DMS153 treated with DMSO at 0.1 percent for 48 hours (cell line): ENCODE data around the gene CEP70.
"Not testable (repeated sequence)": the region's sequence is repeated elsewhere in the genome, so short reads cannot be mapped to it uniquely, and the experiment has no call there.

Source experiments
- DNase-seq: peaks from one replicate; lab custom pipeline; 2025; ENCODE audit not compliant: unreplicated experiment; lab: John Stamatoyannopoulos, UW

Gene CEP70

GRCh38 chr3:138593488-138594149, 441 bp downstream of the CEP70 start:
- no peak for DNase-seq

DNA sequence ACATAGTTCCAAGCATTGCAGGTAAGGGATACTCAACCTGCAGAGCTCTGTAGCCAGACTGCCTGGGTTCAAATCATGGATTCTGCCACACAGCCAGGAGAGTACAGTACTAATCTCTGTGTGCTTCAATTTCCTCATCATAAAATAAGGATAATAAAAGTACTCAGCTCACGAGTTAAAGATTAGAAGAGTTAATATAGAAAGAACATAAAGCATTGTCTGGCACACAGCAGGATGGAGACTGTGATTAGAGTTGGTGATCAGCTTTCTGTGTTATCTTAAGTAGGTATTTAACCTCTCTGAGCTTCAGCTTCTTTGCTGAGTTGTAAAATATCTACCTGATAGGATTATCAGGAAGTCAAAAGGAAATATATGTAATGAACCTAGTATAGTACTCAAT, 2.7 kb downstream of the CEP70 start:
- no peak for DNase-seq

DNA sequence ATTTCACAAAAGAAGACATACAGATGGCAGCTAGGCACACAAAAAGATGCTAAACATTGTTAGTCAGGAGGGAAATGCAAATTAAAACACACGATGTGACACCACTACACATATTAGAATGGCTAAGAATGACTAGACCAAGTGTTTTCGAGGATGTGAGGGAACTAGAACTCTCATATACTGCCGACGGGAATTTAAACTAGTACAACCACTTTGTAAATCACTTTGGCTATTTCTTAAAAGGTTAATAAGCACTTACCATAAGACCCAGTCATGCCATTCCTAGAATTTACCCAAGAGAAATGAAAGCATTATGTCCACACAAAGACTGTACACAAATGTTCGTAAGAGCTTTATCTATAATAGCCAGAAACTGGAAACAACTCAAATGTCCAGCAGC, 5.6 kb downstream of the CEP70 start:
- no peak for DNase-seq

DNA sequence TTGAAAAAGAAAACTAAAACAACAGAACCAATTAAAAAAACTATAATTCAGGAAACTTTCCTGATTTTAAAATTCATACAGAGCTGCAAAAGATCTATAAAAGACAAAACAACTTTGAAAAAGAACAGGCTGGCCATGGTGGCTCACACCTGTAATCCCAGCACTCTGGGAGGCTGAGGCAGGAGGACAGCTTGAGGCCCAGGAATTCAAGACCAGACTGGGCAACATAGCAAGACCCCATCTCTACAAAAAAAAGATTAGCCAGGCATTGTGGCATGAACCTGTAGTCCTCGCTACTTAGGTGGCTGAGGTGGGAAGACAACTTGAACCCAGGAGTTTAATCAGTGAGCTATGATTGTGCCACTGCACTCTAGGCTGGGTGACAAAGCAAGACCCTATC, 6.7 kb downstream of the CEP70 start:
- no peak for DNase-seq

GRCh38 chr3:138578961-138579574, 15.0 kb downstream of the CEP70 start:
- no peak for DNase-seq

- DNase-seq, result no peak
Observed at GRCh38 chr3:138578141-138578540, 15.9 kb downstream of the CEP70 start.

DNA sequence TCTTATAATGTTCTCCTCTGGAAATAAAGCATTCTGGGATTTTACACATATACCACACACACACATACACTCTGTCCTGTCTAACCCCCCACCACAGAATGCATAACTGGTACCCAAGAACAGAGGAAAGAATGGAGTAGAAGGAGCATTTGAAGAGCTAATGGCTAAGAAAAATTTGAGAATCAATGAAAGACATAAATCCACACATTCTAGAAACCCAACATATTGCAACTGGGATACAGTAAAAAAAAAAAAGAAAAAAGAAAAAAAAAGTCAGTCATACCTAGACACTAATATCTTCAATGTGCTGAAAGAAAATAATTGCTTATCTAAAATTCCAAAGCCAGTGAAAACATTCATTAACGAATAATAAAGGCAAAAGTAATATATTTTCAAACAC, 20.9 kb downstream of the CEP70 start:
- DNase-seq, result no peak

DNA sequence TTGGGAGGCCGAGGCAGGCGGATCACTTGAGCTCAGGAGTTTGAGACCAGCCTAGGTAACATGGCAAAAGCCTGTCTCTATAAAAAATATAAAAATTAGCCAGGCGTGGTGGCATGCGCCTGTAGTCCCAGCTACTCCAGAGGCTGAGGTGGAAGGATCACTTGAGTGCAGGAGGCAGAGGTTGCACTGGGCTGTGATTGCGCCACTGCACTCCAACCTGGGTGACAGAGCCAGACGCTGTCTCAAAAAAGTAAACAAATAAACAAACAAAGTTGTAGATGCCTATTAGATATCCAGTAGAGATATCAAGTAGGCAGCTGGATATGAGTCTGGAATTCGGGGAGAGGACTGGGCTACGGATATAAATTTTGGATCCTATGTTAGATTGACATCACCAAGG, 24.4 kb downstream of the CEP70 start:
- not testable (repeated sequence) for DNase-seq

- DNase-seq, result no peak
Observed at GRCh38 chr3:138569090-138569489, 25.0 kb downstream of the CEP70 start.

DNA sequence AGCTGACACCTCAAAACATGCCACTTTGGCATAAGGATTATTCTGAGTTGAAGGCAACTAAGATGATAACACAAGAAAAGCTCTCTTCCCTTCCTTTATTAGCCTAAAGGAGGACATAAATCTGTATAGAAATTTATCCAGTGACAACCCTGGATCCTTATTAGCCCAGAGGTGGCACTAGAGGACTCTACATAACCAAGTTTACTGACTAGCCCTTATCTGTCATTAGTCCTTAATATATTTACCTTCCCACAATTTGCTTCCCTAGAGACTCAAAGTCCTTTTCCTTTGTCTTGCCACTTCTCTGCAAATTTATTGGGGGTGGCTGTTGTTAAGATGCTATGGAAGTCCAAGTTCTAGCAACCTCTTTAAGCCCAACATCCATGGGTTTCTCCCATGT, 26.7 kb downstream of the CEP70 start:
- no peak for DNase-seq

GRCh38 chr3:138566293-138566692, 27.8 kb downstream of the CEP70 start:
- not testable (repeated sequence) for DNase-seq

- DNase-seq, result not testable (repeated sequence)
Observed at GRCh38 chr3:138562902-138563301, 31.2 kb downstream of the CEP70 start.

- DNase-seq, result no peak
Observed at GRCh38 chr3:138560501-138560900, 33.6 kb downstream of the CEP70 start.

GRCh38 chr3:138559134-138559533, 34.9 kb downstream of the CEP70 start:
- no peak for DNase-seq

- not testable (repeated sequence) for DNase-seq
Observed at GRCh38 chr3:138554775-138555174, 39.3 kb downstream of the CEP70 start.

DNA sequence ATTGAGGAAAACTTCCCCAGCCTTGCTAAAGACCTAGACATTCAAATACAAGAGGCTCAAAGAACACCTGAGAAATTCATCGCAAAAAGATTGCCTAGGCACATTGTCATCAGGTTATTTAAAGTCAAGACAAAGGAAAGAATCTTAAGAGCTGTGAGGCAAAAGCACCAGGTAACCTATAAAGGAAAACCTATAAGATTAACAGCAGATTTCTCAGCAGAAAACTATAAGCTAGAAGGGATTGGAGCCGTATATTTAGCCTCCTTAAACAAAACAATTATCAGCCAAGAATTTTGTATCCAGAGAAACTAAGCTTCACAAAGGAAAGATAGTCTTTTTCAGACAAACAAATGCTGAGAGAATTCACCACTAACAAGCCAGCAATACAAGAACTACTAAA, 43.1 kb downstream of the CEP70 start:
- DNase-seq, result not testable (repeated sequence)

GRCh38 chr3:138549179-138549977, 44.7 kb downstream of the CEP70 start:
- DNase-seq, result no peak

GRCh38 chr3:138547342-138547975, 46.6 kb downstream of the CEP70 start:
- DNase-seq, result no peak

- no peak for DNase-seq
Observed at GRCh38 chr3:138544546-138544945, 49.5 kb downstream of the CEP70 start.

DNA sequence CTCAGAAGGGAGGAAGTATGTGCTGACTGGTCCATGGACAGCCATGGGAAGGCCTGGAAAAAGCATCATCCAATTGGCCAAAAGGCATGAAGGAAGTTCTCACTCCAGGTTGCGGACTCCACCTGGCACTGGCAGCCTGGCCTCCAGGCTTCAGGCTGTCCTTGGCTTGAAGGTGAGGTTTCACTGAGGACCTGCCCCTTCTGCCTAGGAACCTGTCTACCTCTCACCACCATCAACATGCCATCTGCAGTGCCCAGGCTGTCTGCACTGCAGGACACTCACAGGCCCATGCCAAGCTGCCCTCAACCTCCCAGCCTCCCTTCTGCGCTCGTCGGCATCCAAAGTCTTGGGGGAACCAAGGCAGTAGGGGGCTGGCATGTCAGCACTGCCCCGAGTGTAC, 51.1 kb downstream of the CEP70 start:
- DNase-seq, result no peak

- DNase-seq, result no peak
Observed at GRCh38 chr3:138539352-138539751, 54.7 kb downstream of the CEP70 start.

DNA sequence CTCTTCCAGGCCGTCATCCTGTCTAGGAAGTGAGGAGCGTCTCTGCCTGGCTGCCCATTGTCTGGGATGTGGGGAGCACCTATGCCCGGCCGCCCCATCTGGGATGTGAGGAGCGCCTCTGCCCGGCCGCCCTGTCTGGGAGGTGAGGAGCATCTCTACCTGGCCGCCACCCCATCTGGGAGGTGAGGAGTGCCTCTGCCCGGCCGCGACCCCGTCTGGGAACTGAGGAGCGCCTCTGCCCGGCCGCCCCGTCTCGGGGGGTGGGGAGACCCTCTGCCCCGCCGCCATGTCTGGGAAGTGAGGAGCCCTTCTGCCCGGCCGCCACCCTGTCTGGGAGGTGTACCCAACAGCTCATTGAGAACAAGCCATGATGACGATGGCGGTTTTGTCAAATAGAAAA, 72.6 kb downstream of the CEP70 start:
- DNase-seq, result not testable (repeated sequence)
